Activated B cell treated with CpG ODN at 0.5 μM for 24 hours (primary cell): Measurements from ENCODE around the gene ZBTB46. TPM values are rescaled to one million over a fixed set of nuclear protein-coding genes. Genes with fewer than 3 reads are reported as not detected.

Source experiments
- ATAC-seq: fragments of 200-7000 bp; cut with Tn5 transposase; one replicate; pipeline ENCODE4 v1.10.0; 2021; ENCODE audit warnings: low read depth, mild to moderate bottlenecking, moderate library complexity
- CTCF ChIA-PET: fragments of 350-600 bp; sonication (Branson Sonifier 250); formaldehyde crosslinking; loops from one replicate; lab custom pipeline; 2021; ENCODE audit warnings: antibody characterized with exemption; lab: Charles Lee
- POLR2A ChIA-PET: fragments of 350-600 bp; sonication (Branson Sonifier 250); formaldehyde crosslinking; loops from one replicate; lab custom pipeline; 2021; ENCODE audit warnings: antibody characterized with exemption; lab: Charles Lee
- DNase-seq: peaks from one replicate; pipeline ENCODE4 v3.0.0; 2022
- H3K27ac Mint-ChIP-seq: one replicate; pipeline ENCODE4 v1.8.0; 2020; ENCODE audit warnings: mixed read lengths
- H3K27me3 Mint-ChIP-seq: one replicate; pipeline ENCODE4 v1.8.0; 2021; ENCODE audit warnings: mixed read lengths
- H3K36me3 Mint-ChIP-seq: one replicate; pipeline ENCODE4 v1.8.0; 2021; ENCODE audit warnings: low read depth, mixed read lengths
- H3K4me1 Mint-ChIP-seq: one replicate; pipeline ENCODE4 v1.8.0; 2021; ENCODE audit warnings: mixed read lengths
- H3K4me3 Mint-ChIP-seq: one replicate; pipeline ENCODE4 v1.8.0; 2020; ENCODE audit warnings: mild to moderate bottlenecking, mixed read lengths
- H3K9me3 Mint-ChIP-seq: one replicate; pipeline ENCODE4 v1.8.0; 2020; ENCODE audit warnings: mixed read lengths
- CTCF ChIP-seq: fragments of 200-600 bp; IDR thresholded peaks from one replicate; pipeline ENCODE4 v1.8.0; 2022; ENCODE audit warnings: antibody characterized with exemption, mild to moderate bottlenecking
- intact Hi-C: fragments of 100-400 bp; cut with micrococcal nuclease; formaldehyde crosslinking; loops from one replicate; pipeline ENCODE4 v1.15.1; 2024
- total RNA-seq: library from RNA; stranded (reverse); gene quantifications from 2 replicates; pipeline ENCODE4 v1.2.3, GENCODE V29; 2022

Gene ZBTB46
- total RNA-seq, 1 donor from 2014 or later, result 0.49 TPM

- ChIA-PET CTCF (no interaction called here), POLR2A (no interaction called here)
- TF ChIP-seq CTCF, result no peak
- Mint-ChIP-seq H3K27ac (no peak overlapping the region), H3K4me3 (no peak overlapping the region), H3K27me3 (peaks cover 47% of the 10 kb centered on the region), H3K36me3 (peaks cover 3% of the 10 kb centered on the region), H3K4me1 (peaks cover 12% of the 10 kb centered on the region), H3K9me3 (no peaks in the 10 kb centered on the region)
- ATAC-seq, result no peak
- DNase-seq, result no peak
- intact Hi-C loops, result no loop called here
These were observed 4.3 kb downstream of the ZBTB46 start for GRCh38 chr20:63826753-63827152.

- ATAC-seq (no peak), DNase-seq (no peak)
- no peak for TF ChIP-seq CTCF
- no peak overlapping the region for H3K27ac Mint-ChIP-seq
- intact Hi-C loops, result no loop called here
- peaks cover 3% of the 10 kb centered on the region for H3K36me3 Mint-ChIP-seq
- H3K4me1 Mint-ChIP-seq, result peaks cover 12% of the 10 kb centered on the region
- H3K27me3 Mint-ChIP-seq, result peaks cover 48% of the 10 kb centered on the region
- ChIA-PET CTCF (no interaction called here), POLR2A (interaction anchor here (0.7 kb wide), 1 partner anchor 129 kb away, joined by 3 read pairs; no protein-coding TSS in a partner anchor)
- no peak overlapping the region for H3K4me3 Mint-ChIP-seq
- no peaks in the 10 kb centered on the region for H3K9me3 Mint-ChIP-seq
These were observed 5.5 kb downstream of the ZBTB46 start for GRCh38 chr20:63825331-63826118.

GRCh38 chr20:63823691-63824311 is 7.3 kb downstream of the ZBTB46 start:
- no peaks in the 10 kb centered on the region for H3K9me3 Mint-ChIP-seq
- H3K27me3 Mint-ChIP-seq, result peaks cover 34% of the 10 kb centered on the region
- no peak overlapping the region for H3K27ac Mint-ChIP-seq
- intact Hi-C loops, result no loop called here
- H3K36me3 Mint-ChIP-seq, result no peaks in the 10 kb centered on the region
- no peak for TF ChIP-seq CTCF
- ChIA-PET CTCF (no interaction called here), POLR2A (no interaction called here)
- no peak overlapping the region for H3K4me3 Mint-ChIP-seq
- no peak for DNase-seq
- ATAC-seq, result no peak
- H3K4me1 Mint-ChIP-seq, result no peaks in the 10 kb centered on the region

GRCh38 chr20:63822276-63822696 is 8.8 kb downstream of the ZBTB46 start:
- H3K4me1 Mint-ChIP-seq, result no peaks in the 10 kb centered on the region
- H3K9me3 Mint-ChIP-seq, result no peaks in the 10 kb centered on the region
- no peak for TF ChIP-seq CTCF
- DNase-seq (no peak), ATAC-seq (no peak)
- intact Hi-C loops, result no loop called here
- H3K27me3 Mint-ChIP-seq, result peaks cover 29% of the 10 kb centered on the region
- H3K36me3 Mint-ChIP-seq, result no peaks in the 10 kb centered on the region
- CTCF ChIA-PET, result no interaction called here
- POLR2A ChIA-PET, result no interaction called here
- H3K27ac Mint-ChIP-seq, result no peak overlapping the region
- no peak overlapping the region for H3K4me3 Mint-ChIP-seq

GRCh38 chr20:63821811-63822210 is 9.3 kb downstream of the ZBTB46 start:
- ATAC-seq (no peak), DNase-seq (no peak)
- intact Hi-C loops, result no loop called here
- no peak overlapping the region for H3K4me3 Mint-ChIP-seq
- no peak overlapping the region for H3K27ac Mint-ChIP-seq
- peaks cover 27% of the 10 kb centered on the region for H3K27me3 Mint-ChIP-seq
- ChIA-PET CTCF (no interaction called here), POLR2A (interaction anchor here (0.6 kb wide), 1 partner anchor 11 kb away, joined by 3 read pairs; no protein-coding TSS in a partner anchor)
- H3K9me3 Mint-ChIP-seq, result no peaks in the 10 kb centered on the region
- TF ChIP-seq CTCF, result no peak
- H3K36me3 Mint-ChIP-seq, result no peaks in the 10 kb centered on the region
- no peaks in the 10 kb centered on the region for H3K4me1 Mint-ChIP-seq
